ENCODE measurements around the gene MAN2B1.
A peak's percentile ranks its signal among the peaks of the same experiment; 100 is the strongest.
"Not testable (repeated sequence)": the region's sequence is repeated elsewhere in the genome, so short reads cannot be mapped to it uniquely, and the experiment has no call there.

MAN2B1 gene

GRCh38 chr19:12666265-12667048, at the start of gene MAN2B1, which contains the start of gene WDR83:
TSS of gene MAN2B1 (minus strand) at chr19:12666742. CDS start at chr19:12666701, 41 bp downstream.
TSS of gene WDR83 (plus strand) at chr19:12666807. CDS start at chr19:12669791, 2,984 bp downstream.
- peak; percentile 87 for DNase-seq

- DNase-seq, result no peak
Measured at GRCh38 chr19:12715929-12716328, 49.4 kb upstream of the MAN2B1 start.

GRCh38 chr19:12715102-12715501, 48.6 kb upstream of the MAN2B1 start:
- no peak for DNase-seq

- DNase-seq, result not testable (repeated sequence)
Measured at GRCh38 chr19:12713304-12713703, 46.8 kb upstream of the MAN2B1 start.

- DNase-seq, result not testable (repeated sequence)
Measured at GRCh38 chr19:12712077-12712476, 45.5 kb upstream of the MAN2B1 start.

GRCh38 chr19:12711187-12711586, 44.6 kb upstream of the MAN2B1 start:
- DNase-seq, result no peak

GRCh38 chr19:12708641-12709040, 42.1 kb upstream of the MAN2B1 start:
- no peak for DNase-seq

- DNase-seq, result no peak
Measured at GRCh38 chr19:12706332-12706718, 39.8 kb upstream of the MAN2B1 start.

- DNase-seq, result no peak
Measured at GRCh38 chr19:12705654-12706331, 39.3 kb upstream of the MAN2B1 start.

- DNase-seq, result no peak
Measured at GRCh38 chr19:12705169-12705568, 38.6 kb upstream of the MAN2B1 start.

- DNase-seq, result no peak
Measured at GRCh38 chr19:12703046-12703445, 36.5 kb upstream of the MAN2B1 start.

- no peak for DNase-seq
Measured at GRCh38 chr19:12701596-12702282, 35.2 kb upstream of the MAN2B1 start.

GRCh38 chr19:12698138-12698537, 31.6 kb upstream of the MAN2B1 start:
- DNase-seq, result no peak

GRCh38 chr19:12697425-12697824, 30.9 kb upstream of the MAN2B1 start:
- DNase-seq, result not testable (repeated sequence)

- peak; percentile 95 for DNase-seq
Measured at GRCh38 chr19:12696366-12697335, 30.1 kb upstream of the MAN2B1 start, which contains the start of gene FBXW9. TSS of gene FBXW9 (minus strand) at chr19:12696631. CDS start at chr19:12696581, 50 bp downstream.

- peak; percentile 14 for DNase-seq
Measured at GRCh38 chr19:12695997-12696365, 29.4 kb upstream of the MAN2B1 start.

GRCh38 chr19:12695514-12695913, 29.0 kb upstream of the MAN2B1 start:
- no peak for DNase-seq

- DNase-seq, result no peak
Measured at GRCh38 chr19:12695096-12695495, 28.6 kb upstream of the MAN2B1 start.

GRCh38 chr19:12694641-12695040, 28.1 kb upstream of the MAN2B1 start:
- no peak for DNase-seq

GRCh38 chr19:12692960-12693359, 26.4 kb upstream of the MAN2B1 start:
- DNase-seq, result no peak

GRCh38 chr19:12689581-12690216, 23.2 kb upstream of the MAN2B1 start:
- DNase-seq, result no peak

- no peak for DNase-seq
Measured at GRCh38 chr19:12689012-12689411, 22.5 kb upstream of the MAN2B1 start.
